Stimulated activated memory B cell treated with anti-CD40 and anti-IgM and Interleukin-4, amounts not matched to agents 10 μg/mL and 1 μg/mL and 100 μg/mL, for 72 hours (primary cell): ENCODE results near the gene ZRANB1.

Experiments
- ATAC-seq: fragments of 150-1000 bp; cut with Tn5 transposase; 2 replicates; pipeline ENCODE4 v1.10.0; 2021
- H3K27ac Mint-ChIP-seq: one replicate; pipeline ENCODE4 v1.8.0; 2022; ENCODE audit warnings: mild to moderate bottlenecking, mixed read lengths
- H3K27me3 Mint-ChIP-seq: one replicate; pipeline ENCODE4 v1.8.0; 2022; ENCODE audit warnings: mixed read lengths
- H3K36me3 Mint-ChIP-seq: one replicate; pipeline ENCODE4 v1.8.0; 2022; ENCODE audit warnings: mixed read lengths
- H3K4me1 Mint-ChIP-seq: one replicate; pipeline ENCODE4 v1.8.0; 2022; ENCODE audit warnings: mixed read lengths
- H3K4me3 Mint-ChIP-seq: one replicate; pipeline ENCODE4 v1.8.0; 2022; ENCODE audit warnings: mild to moderate bottlenecking, moderate library complexity, mixed read lengths
- H3K9me3 Mint-ChIP-seq: one replicate; pipeline ENCODE4 v1.8.0; 2022; ENCODE audit warnings: mixed read lengths

ZRANB1 gene

GRCh38 chr10:124916098-124916584 lies 25.8 kb upstream of the ZRANB1 start:
- H3K27ac Mint-ChIP-seq, result peak overlapping the region; percentile 93
- peaks cover 16% of the 10 kb centered on the region for H3K27me3 Mint-ChIP-seq
- peaks cover 49% of the 10 kb centered on the region for H3K4me1 Mint-ChIP-seq
- H3K9me3 Mint-ChIP-seq, result no peaks in the 10 kb centered on the region
- H3K36me3 Mint-ChIP-seq, result peaks cover 7% of the 10 kb centered on the region
- H3K4me3 Mint-ChIP-seq, result peak overlapping the region; percentile 89
- no peak for ATAC-seq

GRCh38 chr10:124916585-124917427 lies 25.1 kb upstream of the ZRANB1 start:
- Mint-ChIP-seq H3K27ac (peak overlapping the region; percentile 93), H3K4me3 (peak overlapping the region; percentile 89), H3K4me1 (peaks cover 49% of the 10 kb centered on the region), H3K9me3 (no peaks in the 10 kb centered on the region), H3K27me3 (peaks cover 10% of the 10 kb centered on the region), H3K36me3 (peaks cover 7% of the 10 kb centered on the region)
- ATAC-seq, result peak; percentile 99

- no peak for ATAC-seq
- Mint-ChIP-seq H3K27me3 (peaks cover 4% of the 10 kb centered on the region), H3K9me3 (no peaks in the 10 kb centered on the region), H3K4me3 (peak overlapping the region; percentile 96), H3K27ac (peak overlapping the region; percentile 93), H3K4me1 (peaks cover 49% of the 10 kb centered on the region), H3K36me3 (peaks cover 7% of the 10 kb centered on the region)
These were observed 24.3 kb upstream of the ZRANB1 start for GRCh38 chr10:124917428-124918190.

- Mint-ChIP-seq H3K27me3 (no peaks in the 10 kb centered on the region), H3K4me3 (peak overlapping the region; percentile 96), H3K4me1 (peaks cover 55% of the 10 kb centered on the region), H3K9me3 (no peaks in the 10 kb centered on the region), H3K27ac (peak overlapping the region; percentile 93), H3K36me3 (peaks cover 7% of the 10 kb centered on the region)
- ATAC-seq, result no peak
These were observed 23.6 kb upstream of the ZRANB1 start for GRCh38 chr10:124918191-124918830.

GRCh38 chr10:124918906-124919305 lies 23.0 kb upstream of the ZRANB1 start:
- Mint-ChIP-seq H3K4me3 (peak overlapping the region; percentile 96), H3K9me3 (no peaks in the 10 kb centered on the region), H3K4me1 (peaks cover 55% of the 10 kb centered on the region), H3K27ac (no peak overlapping the region), H3K27me3 (no peaks in the 10 kb centered on the region), H3K36me3 (peaks cover 7% of the 10 kb centered on the region)
- no peak for ATAC-seq

GRCh38 chr10:124921261-124921660 lies 20.7 kb upstream of the ZRANB1 start:
- H3K27ac Mint-ChIP-seq, result no peak overlapping the region
- H3K27me3 Mint-ChIP-seq, result no peaks in the 10 kb centered on the region
- H3K4me1 Mint-ChIP-seq, result peaks cover 63% of the 10 kb centered on the region
- no peak overlapping the region for H3K4me3 Mint-ChIP-seq
- peaks cover 7% of the 10 kb centered on the region for H3K36me3 Mint-ChIP-seq
- H3K9me3 Mint-ChIP-seq, result no peaks in the 10 kb centered on the region
- ATAC-seq, result no peak

GRCh38 chr10:124923684-124924083 lies 18.2 kb upstream of the ZRANB1 start:
- no peaks in the 10 kb centered on the region for H3K9me3 Mint-ChIP-seq
- H3K36me3 Mint-ChIP-seq, result peaks cover 21% of the 10 kb centered on the region
- no peak overlapping the region for H3K27ac Mint-ChIP-seq
- H3K27me3 Mint-ChIP-seq, result no peaks in the 10 kb centered on the region
- H3K4me3 Mint-ChIP-seq, result no peak overlapping the region
- no peak for ATAC-seq
- peaks cover 60% of the 10 kb centered on the region for H3K4me1 Mint-ChIP-seq

- H3K27me3 Mint-ChIP-seq, result no peaks in the 10 kb centered on the region
- H3K4me1 Mint-ChIP-seq, result peaks cover 48% of the 10 kb centered on the region
- no peak overlapping the region for H3K4me3 Mint-ChIP-seq
- no peaks in the 10 kb centered on the region for H3K9me3 Mint-ChIP-seq
- peaks cover 20% of the 10 kb centered on the region for H3K36me3 Mint-ChIP-seq
- H3K27ac Mint-ChIP-seq, result no peak overlapping the region
- ATAC-seq, result no peak
These were observed 15.4 kb upstream of the ZRANB1 start for GRCh38 chr10:124926548-124926947.

GRCh38 chr10:124928087-124928486 lies 13.8 kb upstream of the ZRANB1 start:
- Mint-ChIP-seq H3K4me3 (no peak overlapping the region), H3K27ac (no peak overlapping the region), H3K27me3 (no peaks in the 10 kb centered on the region), H3K4me1 (peaks cover 48% of the 10 kb centered on the region), H3K36me3 (peaks cover 32% of the 10 kb centered on the region), H3K9me3 (peaks cover 3% of the 10 kb centered on the region)
- no peak for ATAC-seq

GRCh38 chr10:124928545-124928944 lies 13.4 kb upstream of the ZRANB1 start:
- H3K27me3 Mint-ChIP-seq, result no peaks in the 10 kb centered on the region
- H3K9me3 Mint-ChIP-seq, result peaks cover 3% of the 10 kb centered on the region
- no peak overlapping the region for H3K4me3 Mint-ChIP-seq
- ATAC-seq, result no peak
- peaks cover 32% of the 10 kb centered on the region for H3K36me3 Mint-ChIP-seq
- peaks cover 51% of the 10 kb centered on the region for H3K4me1 Mint-ChIP-seq
- no peak overlapping the region for H3K27ac Mint-ChIP-seq

GRCh38 chr10:124935946-124936345 lies 6.0 kb upstream of the ZRANB1 start:
- Mint-ChIP-seq H3K27ac (no peak overlapping the region), H3K27me3 (no peaks in the 10 kb centered on the region), H3K4me1 (peaks cover 52% of the 10 kb centered on the region), H3K9me3 (peaks cover 3% of the 10 kb centered on the region), H3K4me3 (no peak overlapping the region), H3K36me3 (peaks cover 13% of the 10 kb centered on the region)
- ATAC-seq, result no peak

- H3K27me3 Mint-ChIP-seq, result no peaks in the 10 kb centered on the region
- no peak overlapping the region for H3K27ac Mint-ChIP-seq
- H3K9me3 Mint-ChIP-seq, result peaks cover 2% of the 10 kb centered on the region
- peaks cover 60% of the 10 kb centered on the region for H3K4me1 Mint-ChIP-seq
- peaks cover 10% of the 10 kb centered on the region for H3K36me3 Mint-ChIP-seq
- H3K4me3 Mint-ChIP-seq, result no peak overlapping the region
- ATAC-seq, result no peak
These were observed 5.1 kb upstream of the ZRANB1 start for GRCh38 chr10:124936813-124937212.

GRCh38 chr10:124939290-124939689 lies 2.6 kb upstream of the ZRANB1 start:
- H3K9me3 Mint-ChIP-seq, result no peaks in the 10 kb centered on the region
- no peak overlapping the region for H3K4me3 Mint-ChIP-seq
- H3K27ac Mint-ChIP-seq, result no peak overlapping the region
- peaks cover 12% of the 10 kb centered on the region for H3K36me3 Mint-ChIP-seq
- H3K4me1 Mint-ChIP-seq, result peaks cover 67% of the 10 kb centered on the region
- no peaks in the 10 kb centered on the region for H3K27me3 Mint-ChIP-seq
- no peak for ATAC-seq

- H3K4me3 Mint-ChIP-seq, result no peak overlapping the region
These were observed 620 bp downstream of the ZRANB1 start for GRCh38 chr10:124942317-124943169.

More at GRCh38 chr10:124942317-124943169, 620 bp downstream of the ZRANB1 start:
- ATAC-seq, result no peak
- H3K36me3 Mint-ChIP-seq, result peaks cover 14% of the 10 kb centered on the region
- no peaks in the 10 kb centered on the region for H3K9me3 Mint-ChIP-seq
- peaks cover 58% of the 10 kb centered on the region for H3K4me1 Mint-ChIP-seq
- H3K27ac Mint-ChIP-seq, result no peak overlapping the region
- no peaks in the 10 kb centered on the region for H3K27me3 Mint-ChIP-seq
